GM19328 (cell line): ENCODE measurements around the gene MVB12B.

ENCODE experiments used
- ATAC-seq: cut with Tn5 transposase; IDR thresholded peaks from one replicate; pipeline ENCODE4 v1.9.1; 2021; ENCODE audit warnings: mild to moderate bottlenecking, moderate library complexity; ENCODE audit not compliant: unreplicated experiment

Gene MVB12B

GRCh38 chr9:126500600-126501382 is 174.2 kb downstream of the MVB12B start:
- no peak for ATAC-seq

GRCh38 chr9:126501383-126502331 is 175.0 kb downstream of the MVB12B start:
- no peak for ATAC-seq

- ATAC-seq, result no peak
Measured at GRCh38 chr9:126502417-126503332, 176.0 kb downstream of the MVB12B start.

GRCh38 chr9:126503333-126504085 is 176.9 kb downstream of the MVB12B start:
- ATAC-seq, result no peak

GRCh38 chr9:126504086-126504976 is 177.7 kb downstream of the MVB12B start:
- ATAC-seq, result no peak

GRCh38 chr9:126504977-126505455 is 178.4 kb downstream of the MVB12B start:
- ATAC-seq, result no peak

- no peak for ATAC-seq
Measured at GRCh38 chr9:126505697-126506346, 179.2 kb downstream of the MVB12B start.

GRCh38 chr9:126506361-126507317 is 180.0 kb downstream of the MVB12B start:
- no peak for ATAC-seq

- ATAC-seq, result no peak
Measured at GRCh38 chr9:126507318-126508109, 180.9 kb downstream of the MVB12B start.

- ATAC-seq, result no peak
Measured at GRCh38 chr9:126508171-126508591, 181.6 kb downstream of the MVB12B start.

GRCh38 chr9:126508928-126509327 is 182.3 kb downstream of the MVB12B start:
- no peak for ATAC-seq

GRCh38 chr9:126509718-126510117 is 183.1 kb downstream of the MVB12B start:
- no peak for ATAC-seq

GRCh38 chr9:126510564-126510963 is 183.9 kb downstream of the MVB12B start:
- no peak for ATAC-seq

GRCh38 chr9:126511411-126511810 is 184.8 kb downstream of the MVB12B start:
- ATAC-seq, result no peak

GRCh38 chr9:126513159-126514036 is 186.8 kb downstream of the MVB12B start:
- ATAC-seq, result no peak
